ENCODE measurements around the gene FBH1. TPM values are rescaled to one million over a fixed set of nuclear protein-coding genes. Genes with fewer than 3 reads are reported as not detected.

The FBH1 gene
- total RNA-seq, 1 experiment from 2014 or later: 72.1 TPM

DNA sequence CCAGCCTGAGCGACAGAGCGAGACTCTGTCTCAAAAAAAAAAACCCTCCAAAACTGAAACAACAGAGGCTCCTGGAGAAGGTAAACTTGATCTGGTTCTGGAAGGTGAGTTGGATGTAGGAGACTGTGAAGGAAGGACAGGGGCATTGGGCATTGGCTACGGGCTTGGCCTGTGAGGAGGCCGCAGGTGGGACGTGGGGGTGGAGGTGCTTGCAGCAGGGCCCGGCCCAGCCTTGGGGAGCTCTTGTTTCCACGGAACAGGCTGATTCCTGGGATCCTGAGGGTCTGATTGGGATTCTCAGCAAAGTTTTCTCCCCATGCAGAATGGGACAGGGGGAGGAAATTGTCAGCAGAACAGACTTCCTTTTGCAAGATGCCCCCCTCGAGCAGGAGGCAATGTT, 56.7 kb downstream of the FBH1 start:
- no peaks in the 10 kb centered on the region for H3K27me3 ChIP-seq (ENCODE audit: control insufficient read depth, insufficient read depth, low read length)
- no peak overlapping the region for H3K4me3 ChIP-seq (ENCODE audit: insufficient read depth, low read depth, low read length)
- H3K36me3 ChIP-seq (replicated peaks; ENCODE audit: control insufficient read depth, insufficient read depth, low read length): no peaks in the 10 kb centered on the region
- no peak for DNase-seq

DNA sequence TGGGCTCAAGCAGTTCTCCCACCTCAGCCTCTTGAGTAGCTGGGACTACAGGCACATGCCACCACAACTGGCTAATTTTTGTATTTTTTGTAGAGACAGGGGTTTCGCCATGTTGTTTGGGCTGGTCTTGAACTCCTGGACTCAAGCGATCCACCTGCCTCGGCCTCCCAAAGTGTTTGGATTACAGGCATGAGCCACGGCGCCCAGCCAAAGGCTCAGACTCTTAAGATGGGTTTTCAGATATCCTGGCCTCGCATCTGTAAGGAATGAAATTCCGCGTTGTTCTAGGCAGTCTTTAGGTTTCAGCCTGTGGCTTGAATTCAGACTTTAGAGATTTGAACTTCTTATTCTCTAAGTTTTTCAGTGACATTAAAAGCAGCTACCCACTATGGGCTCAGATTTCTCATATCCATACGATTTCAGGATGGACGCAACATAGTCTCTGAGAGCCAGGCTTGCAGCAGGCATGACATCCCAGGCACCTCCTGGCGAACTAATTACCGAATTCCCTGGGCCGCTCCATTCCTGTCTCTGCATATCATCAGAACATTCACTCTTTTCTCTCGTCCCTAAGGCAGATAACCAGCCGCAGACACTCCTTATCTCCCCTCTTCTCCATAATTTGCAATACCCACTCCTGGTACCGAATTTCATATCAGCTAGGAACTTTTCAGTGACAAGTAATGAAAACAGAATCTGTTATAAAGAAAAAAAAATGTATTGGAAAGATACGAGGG, 57.6 kb downstream of the FBH1 start:
- H3K27me3 ChIP-seq (ENCODE audit: control insufficient read depth, insufficient read depth, low read length): no peaks in the 10 kb centered on the region
- no peak overlapping the region for H3K4me3 ChIP-seq (ENCODE audit: insufficient read depth, low read depth, low read length)
- no peaks in the 10 kb centered on the region for H3K36me3 ChIP-seq (replicated peaks; ENCODE audit: control insufficient read depth, insufficient read depth, low read length)
- DNase-seq: no peak

DNA sequence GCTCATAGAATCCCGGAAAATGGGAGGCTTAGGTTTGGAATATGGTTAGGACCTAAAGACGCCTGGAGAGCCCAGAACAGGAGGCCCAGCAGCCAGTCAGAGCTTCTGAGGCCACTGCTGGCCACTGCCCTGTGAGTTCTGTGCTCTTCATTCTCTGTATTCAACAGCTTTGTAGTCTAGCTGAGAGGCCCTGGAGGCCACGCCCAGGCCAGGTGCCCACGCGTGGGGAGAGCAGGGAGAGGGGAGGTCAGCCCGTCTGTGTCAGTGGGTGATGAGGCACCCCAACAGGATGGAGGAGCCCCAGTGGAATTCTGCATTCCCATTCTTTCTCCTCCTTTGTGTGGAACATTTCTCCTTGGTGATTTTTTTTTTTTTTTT, 58.2 kb downstream of the FBH1 start:
- DNase-seq: no peak
- Histone ChIP-seq H3K36me3 (replicated peaks; ENCODE audit: control insufficient read depth, insufficient read depth, low read length) (no peaks in the 10 kb centered on the region), H3K27me3 (ENCODE audit: control insufficient read depth, insufficient read depth, low read length) (no peaks in the 10 kb centered on the region), H3K4me3 (ENCODE audit: insufficient read depth, low read depth, low read length) (no peak overlapping the region)

GRCh38 chr10:5949009-5949759, 59.1 kb downstream of the FBH1 start:
- peak; percentile 90 for DNase-seq
- Histone ChIP-seq H3K4me3 (ENCODE audit: insufficient read depth, low read depth, low read length) (no peak overlapping the region), H3K27me3 (ENCODE audit: control insufficient read depth, insufficient read depth, low read length) (no peaks in the 10 kb centered on the region), H3K36me3 (replicated peaks; ENCODE audit: control insufficient read depth, insufficient read depth, low read length) (no peaks in the 10 kb centered on the region)

- no peak overlapping the region for H3K4me3 ChIP-seq (ENCODE audit: insufficient read depth, low read depth, low read length)
- DNase-seq: no peak
- no peaks in the 10 kb centered on the region for H3K36me3 ChIP-seq (replicated peaks; ENCODE audit: control insufficient read depth, insufficient read depth, low read length)
These were observed 61.2 kb downstream of the FBH1 start for GRCh38 chr10:5951167-5951711.

DNA sequence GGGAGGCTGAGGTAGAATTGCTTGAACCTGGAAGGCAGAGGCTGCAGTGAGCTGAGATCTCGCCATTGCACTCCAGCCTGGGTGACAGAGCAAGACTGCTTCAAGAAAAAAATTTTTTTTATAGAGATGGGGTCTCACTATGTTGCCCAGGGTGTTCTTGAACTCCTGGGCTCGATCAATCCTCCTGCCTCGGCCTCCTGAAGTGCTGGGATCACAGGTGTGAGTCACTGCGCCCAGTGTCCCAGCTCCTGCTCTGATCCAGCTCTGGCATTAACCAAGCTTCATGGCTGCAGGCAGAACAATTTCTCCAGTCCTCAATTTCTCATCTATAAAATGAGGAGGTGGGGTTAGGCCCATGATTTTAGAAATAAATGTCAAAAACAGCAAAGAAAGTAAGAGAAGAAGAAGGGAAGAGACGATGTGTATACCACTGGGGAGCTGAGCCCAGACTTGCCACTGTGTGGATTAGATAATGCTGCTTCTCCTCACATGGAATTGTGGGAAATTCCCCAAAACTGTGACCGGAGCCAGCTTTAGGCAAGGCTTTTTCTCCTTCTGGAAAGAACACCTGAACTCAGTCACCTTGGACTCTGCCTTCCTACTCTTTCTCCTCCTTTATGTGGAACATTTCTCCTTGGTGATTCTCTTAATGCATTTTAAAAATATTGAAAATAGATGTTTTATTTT, 61.8 kb downstream of the FBH1 start:
- H3K4me3 ChIP-seq (ENCODE audit: insufficient read depth, low read depth, low read length): no peak overlapping the region
- H3K27me3 ChIP-seq (ENCODE audit: control insufficient read depth, insufficient read depth, low read length): no peaks in the 10 kb centered on the region
- no peak for DNase-seq

More at GRCh38 chr10:5951167-5951711, 61.2 kb downstream of the FBH1 start:
- H3K27me3 ChIP-seq (ENCODE audit: control insufficient read depth, insufficient read depth, low read length): no peaks in the 10 kb centered on the region

DNA sequence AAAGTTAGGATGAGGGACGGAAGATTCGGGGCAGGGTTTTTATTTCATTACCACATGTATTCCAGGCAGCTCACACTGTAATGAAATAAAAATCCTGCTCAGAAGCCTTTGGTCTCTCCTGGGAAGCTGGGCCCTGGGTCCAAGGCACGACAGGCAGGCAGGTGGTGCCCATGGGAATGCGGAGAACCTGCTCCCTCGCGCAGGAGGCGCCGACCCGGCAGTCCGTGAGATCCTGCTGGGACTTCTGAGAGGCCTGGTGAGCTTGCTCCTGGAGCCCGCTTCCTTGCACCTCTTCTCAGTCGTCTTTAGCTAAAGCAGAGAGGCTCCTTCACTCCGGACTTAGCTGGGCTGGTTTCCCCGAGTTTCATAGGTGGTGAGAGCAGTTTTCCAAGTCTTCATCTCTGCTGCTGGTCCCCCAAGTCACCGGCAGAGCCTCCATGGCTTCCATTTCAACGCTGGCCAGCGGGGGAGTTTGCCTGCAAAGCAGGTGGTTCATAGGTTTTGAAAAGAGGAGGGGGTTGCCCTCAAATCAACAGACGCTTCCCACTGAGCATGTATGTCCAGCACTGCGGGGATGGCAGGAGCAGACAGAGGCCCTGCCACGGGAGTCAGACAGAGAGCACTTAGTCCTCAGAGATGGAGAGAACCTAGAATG, 62.8 kb downstream of the FBH1 start:
- DNase-seq: peak; percentile 62
- no peaks in the 10 kb centered on the region for H3K36me3 ChIP-seq (replicated peaks; ENCODE audit: control insufficient read depth, insufficient read depth, low read length)
- H3K4me3 ChIP-seq (ENCODE audit: insufficient read depth, low read depth, low read length): no peak overlapping the region
- H3K27me3 ChIP-seq (ENCODE audit: control insufficient read depth, insufficient read depth, low read length): no peaks in the 10 kb centered on the region

More for the DNA sequence above, 61.8 kb downstream of the FBH1 start:
- no peaks in the 10 kb centered on the region for H3K36me3 ChIP-seq (replicated peaks; ENCODE audit: control insufficient read depth, insufficient read depth, low read length)

DNA sequence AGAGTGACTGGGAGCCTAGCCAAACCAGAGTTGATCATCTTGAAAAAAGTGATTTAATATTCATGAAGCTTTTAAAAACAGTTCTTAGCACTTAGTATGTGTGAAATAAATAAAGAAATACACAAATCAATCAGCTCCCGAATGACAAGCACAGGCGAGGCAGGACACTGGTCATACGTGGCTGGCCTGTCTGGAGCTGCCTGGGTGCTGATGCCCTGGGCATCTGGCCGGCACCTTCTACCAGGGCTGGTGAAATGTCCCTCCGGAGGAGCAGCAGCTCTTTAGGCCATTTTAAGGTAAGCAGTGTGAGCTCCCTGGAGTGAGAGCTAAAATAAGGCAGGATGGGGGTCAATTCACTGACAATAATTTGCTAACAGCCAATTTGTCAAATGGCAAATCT, 63.6 kb downstream of the FBH1 start:
- DNase-seq: no peak
- H3K27me3 ChIP-seq (ENCODE audit: control insufficient read depth, insufficient read depth, low read length): no peaks in the 10 kb centered on the region
- no peaks in the 10 kb centered on the region for H3K36me3 ChIP-seq (replicated peaks; ENCODE audit: control insufficient read depth, insufficient read depth, low read length)
- H3K4me3 ChIP-seq (ENCODE audit: insufficient read depth, low read depth, low read length): no peak overlapping the region

GRCh38 chr10:5956146-5956936, 66.3 kb downstream of the FBH1 start:
- DNase-seq: peak; percentile 26
- Histone ChIP-seq H3K36me3 (replicated peaks; ENCODE audit: control insufficient read depth, insufficient read depth, low read length) (no peaks in the 10 kb centered on the region), H3K27me3 (ENCODE audit: control insufficient read depth, insufficient read depth, low read length) (no peaks in the 10 kb centered on the region), H3K4me3 (ENCODE audit: insufficient read depth, low read depth, low read length) (no peak overlapping the region)

DNA sequence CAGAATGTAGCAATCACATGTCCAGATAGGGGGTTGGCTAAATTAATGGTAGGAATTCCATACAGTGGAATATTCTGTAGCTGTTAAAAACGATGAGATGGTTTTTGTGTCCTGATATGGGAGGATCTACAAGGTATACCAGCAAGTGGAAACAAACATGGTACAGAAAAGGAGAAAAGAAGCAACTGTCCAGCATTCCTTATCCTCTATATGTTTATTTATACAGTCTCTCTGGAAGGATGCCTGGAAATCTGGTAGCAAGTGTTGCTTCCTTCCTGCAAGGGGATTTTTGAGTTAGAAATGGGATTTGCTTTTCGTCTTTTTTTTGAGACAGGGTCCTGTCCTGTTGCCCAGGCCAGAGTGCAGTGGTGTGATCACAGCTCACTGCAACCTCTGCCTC, 68.0 kb downstream of the FBH1 start:
- no peaks in the 10 kb centered on the region for H3K27me3 ChIP-seq (ENCODE audit: control insufficient read depth, insufficient read depth, low read length)
- no peak overlapping the region for H3K4me3 ChIP-seq (ENCODE audit: insufficient read depth, low read depth, low read length)
- peak; percentile 6 for DNase-seq

GRCh38 chr10:5958675-5959074, 68.6 kb downstream of the FBH1 start:
- H3K27me3 ChIP-seq (ENCODE audit: control insufficient read depth, insufficient read depth, low read length): no peaks in the 10 kb centered on the region
- DNase-seq: peak; percentile 36
- H3K4me3 ChIP-seq (ENCODE audit: insufficient read depth, low read depth, low read length): no peak overlapping the region
- no peaks in the 10 kb centered on the region for H3K36me3 ChIP-seq (replicated peaks; ENCODE audit: control insufficient read depth, insufficient read depth, low read length)

More for the DNA sequence above, 68.0 kb downstream of the FBH1 start:
- H3K36me3 ChIP-seq (replicated peaks; ENCODE audit: control insufficient read depth, insufficient read depth, low read length): no peaks in the 10 kb centered on the region

GRCh38 chr10:5959142-5959541, 69.1 kb downstream of the FBH1 start:
- DNase-seq: no peak
- no peak overlapping the region for H3K4me3 ChIP-seq (ENCODE audit: insufficient read depth, low read depth, low read length)

DNA sequence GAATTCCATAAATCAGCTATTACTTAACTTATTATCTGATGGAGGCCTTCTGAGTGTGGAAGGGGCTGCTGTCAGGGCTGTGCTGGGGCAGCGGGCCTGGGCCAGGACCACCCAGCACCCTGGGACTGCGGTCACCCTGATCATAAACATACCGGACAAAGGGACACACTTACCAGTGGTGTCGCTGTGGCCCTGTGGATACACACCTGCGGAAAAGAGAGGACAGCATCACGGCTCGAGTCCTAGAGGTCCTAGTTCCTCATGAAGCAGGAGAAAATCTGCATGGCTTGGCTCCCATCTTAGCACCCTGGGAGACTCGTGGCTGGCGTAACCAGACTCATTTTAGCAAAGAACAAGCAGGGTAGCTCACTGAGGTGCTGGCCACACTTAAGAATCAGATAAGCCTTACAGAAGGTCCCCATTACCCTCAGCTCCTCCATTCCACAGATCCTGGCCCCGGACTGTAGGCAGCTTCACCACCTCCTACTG, 69.6 kb downstream of the FBH1 start:
- H3K36me3 ChIP-seq (replicated peaks; ENCODE audit: control insufficient read depth, insufficient read depth, low read length): no peaks in the 10 kb centered on the region

More at GRCh38 chr10:5959142-5959541, 69.1 kb downstream of the FBH1 start:
- no peaks in the 10 kb centered on the region for H3K27me3 ChIP-seq (ENCODE audit: control insufficient read depth, insufficient read depth, low read length)
- H3K36me3 ChIP-seq (replicated peaks; ENCODE audit: control insufficient read depth, insufficient read depth, low read length): no peaks in the 10 kb centered on the region

More for the DNA sequence above, 69.6 kb downstream of the FBH1 start:
- DNase-seq: peak; percentile 30
- Histone ChIP-seq H3K27me3 (ENCODE audit: control insufficient read depth, insufficient read depth, low read length) (no peaks in the 10 kb centered on the region), H3K4me3 (ENCODE audit: insufficient read depth, low read depth, low read length) (no peak overlapping the region)
